Activated T-cell treated with anti-CD3 and anti-CD28 coated beads, Interleukin-2, amount 50 U/mL, for 4 hours (primary cell): ENCODE results near the gene SEPHS1. TPM values are rescaled to one million over a fixed set of nuclear protein-coding genes. Genes with fewer than 3 reads are reported as not detected.
"Not testable (repeated sequence)": the region's sequence is repeated elsewhere in the genome, so short reads cannot be mapped to it uniquely, and the experiment has no call there.

Experiments
- ATAC-seq, 2 donors: fragments of 200-7000 bp; cut with Tn5 transposase; one replicate each; pipeline ENCODE4 v1.10.0; 2021
- DNase-seq: peaks from one replicate; pipeline ENCODE4 v3.0.0-alpha.2; 2020
- H3K27me3 Mint-ChIP-seq: one replicate; pipeline ENCODE4 v1.8.0; 2021; ENCODE audit warnings: low read depth, mixed read lengths
- H3K36me3 Mint-ChIP-seq: one replicate; pipeline ENCODE4 v1.8.0; 2022; ENCODE audit warnings: mixed read lengths; ENCODE audit not compliant: insufficient read depth
- H3K4me1 Mint-ChIP-seq: one replicate; pipeline ENCODE4 v1.8.0; 2021; ENCODE audit warnings: low read depth, mixed read lengths
- H3K4me3 Mint-ChIP-seq: one replicate; pipeline ENCODE4 v1.8.0; 2021; ENCODE audit warnings: mild to moderate bottlenecking, moderate library complexity, mixed read lengths
- H3K9me3 Mint-ChIP-seq: one replicate; pipeline ENCODE4 v1.8.0; 2021; ENCODE audit warnings: mixed read lengths
- total RNA-seq, 3 donors: library from RNA; stranded (reverse); gene quantifications; one replicate each; pipeline ENCODE4 v1.2.1, GENCODE V29; 2021

The SEPHS1 gene
- total RNA-seq, 3 donors from 2014 or later = 43.4 to 56.2 (median 48.5) TPM

DNA sequence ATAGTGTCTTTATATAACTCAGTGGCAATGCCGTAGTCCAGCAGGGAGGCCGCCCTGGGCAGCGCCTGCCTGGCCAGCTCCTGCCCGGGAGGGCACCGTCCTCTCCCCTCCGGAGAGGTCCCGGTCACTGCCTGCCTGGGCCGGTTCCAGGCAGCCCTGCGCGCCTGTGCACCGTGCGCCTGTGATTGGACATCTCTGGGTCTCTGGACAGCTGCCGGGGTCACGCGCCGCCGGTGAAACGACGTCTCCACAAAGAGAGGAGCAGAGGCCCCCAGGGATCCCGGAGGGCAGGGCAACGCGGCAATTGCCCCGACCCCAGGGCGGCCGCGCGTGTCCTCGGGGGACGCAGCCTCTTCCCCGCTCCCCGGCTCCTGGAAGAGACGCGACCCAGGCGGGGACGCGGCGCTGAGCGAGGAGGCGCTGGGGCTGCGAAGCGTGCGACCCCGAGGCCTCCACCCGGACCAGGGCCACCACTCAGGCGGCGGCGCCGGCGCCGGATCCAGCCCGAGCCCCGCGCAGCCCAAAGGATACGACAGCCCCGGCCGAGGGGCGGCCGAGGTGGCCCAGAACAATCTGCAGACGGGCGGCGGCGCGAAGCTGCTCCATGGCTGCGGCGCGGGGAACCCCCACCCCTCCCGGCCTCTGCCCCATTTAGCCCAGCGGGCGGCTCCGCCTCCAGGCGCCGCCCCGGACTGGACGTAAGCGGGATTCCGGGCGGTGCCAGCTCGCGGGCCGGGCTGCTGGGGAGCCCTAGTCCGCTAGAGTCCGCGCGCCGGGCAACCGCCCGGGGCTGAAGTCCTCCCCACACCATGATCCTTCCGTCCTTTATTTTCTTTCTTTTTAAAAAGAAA lies 48.4 kb downstream of the SEPHS1 start, which contains the start of gene PHYH:
PHYH (minus strand) TSS at position 628 of the 851 bp plus-strand sequence; CDS start at position 606, 22 bp downstream.
- no peaks in the 10 kb centered on the region for H3K9me3 Mint-ChIP-seq
- H3K4me1 Mint-ChIP-seq = peaks cover 24% of the 10 kb centered on the region
- DNase-seq (peak; percentile 66), ATAC-seq (peak; percentile 76 to 78)
- no peaks in the 10 kb centered on the region for H3K36me3 Mint-ChIP-seq
- no peaks in the 10 kb centered on the region for H3K27me3 Mint-ChIP-seq
- peak within 1 kb of the TSS; percentile 81 for H3K4me3 Mint-ChIP-seq

DNA sequence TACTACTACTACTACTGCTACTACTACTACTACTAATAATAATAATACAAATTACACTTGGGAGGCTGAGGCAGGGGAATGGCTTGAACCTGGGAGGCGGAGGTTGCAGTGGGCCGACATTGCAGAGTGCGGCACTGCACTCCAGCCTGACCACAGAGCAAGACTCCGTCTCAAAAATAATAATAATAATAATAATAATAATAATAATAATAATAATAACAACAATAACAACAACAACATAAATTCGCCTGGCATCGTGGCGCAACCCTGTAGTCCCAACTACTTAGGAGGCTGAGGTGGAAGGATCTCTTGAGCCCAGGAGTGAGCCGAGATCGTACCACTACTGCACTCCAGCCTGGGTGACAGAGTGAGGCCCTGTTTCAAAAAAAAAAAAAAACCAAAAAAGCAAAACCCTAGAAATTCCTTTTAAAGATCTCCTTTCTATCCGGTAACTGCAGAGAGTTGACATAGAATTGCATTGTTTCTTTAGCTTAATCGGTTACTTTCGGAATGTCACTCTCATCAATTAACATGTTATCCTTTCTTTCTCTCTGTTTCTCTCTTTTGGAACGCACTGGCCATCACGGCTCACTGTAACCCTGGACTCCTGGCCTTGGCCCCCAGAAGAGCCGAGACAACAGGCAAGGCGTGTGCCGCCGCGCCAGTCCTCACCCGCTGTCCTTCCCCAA lies 49.2 kb downstream of the SEPHS1 start:
- Mint-ChIP-seq H3K9me3 (no peaks in the 10 kb centered on the region), H3K4me3 (peak overlapping the region; percentile 80), H3K36me3 (peaks cover 3% of the 10 kb centered on the region), H3K4me1 (peaks cover 24% of the 10 kb centered on the region), H3K27me3 (no peaks in the 10 kb centered on the region)
- ATAC-seq (no peak), DNase-seq (no peak)

DNA sequence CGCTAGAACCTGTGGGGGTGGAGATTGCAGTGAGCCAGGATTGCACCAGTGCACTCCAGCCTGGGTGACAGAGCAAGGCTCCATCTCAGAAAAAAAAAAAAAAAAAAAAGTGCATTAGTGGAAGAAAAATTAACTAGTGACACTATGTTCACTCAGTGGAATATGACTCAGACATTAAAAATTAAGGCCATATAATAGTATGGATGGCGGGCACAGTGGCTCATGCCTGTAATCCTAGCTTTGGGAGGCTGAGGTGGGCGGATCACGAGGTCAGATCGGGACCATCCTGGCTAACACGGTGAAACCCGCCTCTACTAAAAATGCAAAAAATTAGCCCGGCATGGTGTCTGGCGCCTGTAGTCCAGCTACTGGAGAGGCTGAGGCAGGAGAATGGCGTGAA lies 51.6 kb downstream of the SEPHS1 start:
- Mint-ChIP-seq H3K36me3 (peaks cover 15% of the 10 kb centered on the region), H3K4me1 (peaks cover 14% of the 10 kb centered on the region), H3K4me3 (no peak overlapping the region)

DNA sequence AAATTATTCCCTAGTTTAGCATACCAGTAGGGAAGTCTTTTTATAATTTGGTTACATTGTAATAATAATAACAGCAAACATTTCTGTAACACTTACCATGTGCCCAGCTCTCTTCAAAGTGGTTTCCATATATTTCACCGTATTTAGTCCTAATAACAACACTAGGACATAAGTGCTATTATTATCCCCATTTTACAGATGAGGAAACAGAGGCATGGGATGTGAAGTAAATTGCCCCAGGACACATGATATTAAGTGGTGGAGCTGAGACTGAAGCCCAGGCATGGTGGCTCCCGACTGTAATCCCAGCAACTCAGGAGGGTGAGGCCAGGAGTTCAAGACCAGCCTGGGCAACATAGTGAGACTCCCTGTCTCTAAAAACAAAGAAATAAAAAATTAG lies 53.3 kb downstream of the SEPHS1 start:
- H3K9me3 Mint-ChIP-seq = no peaks in the 10 kb centered on the region
- no peak overlapping the region for H3K4me3 Mint-ChIP-seq
- ATAC-seq (no peak), DNase-seq (no peak)
- H3K36me3 Mint-ChIP-seq = peaks cover 17% of the 10 kb centered on the region
- H3K27me3 Mint-ChIP-seq = no peaks in the 10 kb centered on the region
- peaks cover 5% of the 10 kb centered on the region for H3K4me1 Mint-ChIP-seq

More for the DNA sequence above, 51.6 kb downstream of the SEPHS1 start:
- Mint-ChIP-seq H3K27me3 (no peaks in the 10 kb centered on the region), H3K9me3 (no peaks in the 10 kb centered on the region)
- DNase-seq = no peak
- no peak for ATAC-seq

DNA sequence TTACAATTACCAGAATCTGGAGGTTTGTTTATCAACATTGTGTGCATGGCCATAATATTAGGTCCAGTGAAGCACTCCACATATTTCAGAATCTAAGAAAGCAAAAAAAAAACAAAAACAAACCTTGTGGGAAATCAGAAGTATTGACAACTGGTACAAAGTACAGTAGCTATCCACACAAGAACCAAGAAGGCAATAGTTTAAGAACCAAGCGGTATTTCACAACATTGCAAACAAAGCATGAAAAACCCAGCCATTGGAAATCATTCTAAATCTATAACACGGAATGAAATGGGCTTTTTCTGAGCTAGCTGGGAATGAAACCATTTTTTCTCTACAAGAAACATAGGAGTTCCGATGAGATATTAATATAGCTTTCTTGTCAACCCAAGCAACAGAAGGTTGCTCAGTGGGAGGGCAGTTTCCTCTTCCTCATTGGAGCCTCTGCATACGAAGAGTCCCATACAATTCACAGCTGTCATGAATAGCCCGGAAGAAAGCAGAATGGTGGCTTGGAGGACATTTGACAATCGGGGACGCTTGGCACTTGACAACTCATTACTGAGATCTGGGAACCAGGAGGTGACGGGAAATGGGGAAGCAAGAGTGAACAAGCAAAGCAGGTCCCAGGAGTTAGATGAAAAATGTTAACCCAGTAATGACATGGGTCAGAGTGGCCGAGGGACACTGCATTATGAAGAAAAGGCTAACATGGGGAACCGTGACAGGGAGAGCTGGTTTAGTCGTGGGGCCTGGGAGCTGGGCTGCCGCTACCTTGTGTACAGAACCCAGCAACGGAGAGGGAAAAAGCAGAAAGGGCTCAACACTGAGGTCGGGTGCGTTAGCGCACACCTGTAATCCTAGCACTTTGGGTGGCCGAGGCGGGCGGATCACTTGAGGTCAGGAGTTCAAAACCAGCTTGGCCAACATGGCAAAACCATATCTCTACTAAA lies 56.0 kb downstream of the SEPHS1 start:
- ATAC-seq (no peak), DNase-seq (no peak)
- peaks cover 6% of the 10 kb centered on the region for H3K4me1 Mint-ChIP-seq
- peaks cover 27% of the 10 kb centered on the region for H3K36me3 Mint-ChIP-seq
- H3K4me3 Mint-ChIP-seq = no peak overlapping the region
- H3K27me3 Mint-ChIP-seq = no peaks in the 10 kb centered on the region
- H3K9me3 Mint-ChIP-seq = no peaks in the 10 kb centered on the region

DNA sequence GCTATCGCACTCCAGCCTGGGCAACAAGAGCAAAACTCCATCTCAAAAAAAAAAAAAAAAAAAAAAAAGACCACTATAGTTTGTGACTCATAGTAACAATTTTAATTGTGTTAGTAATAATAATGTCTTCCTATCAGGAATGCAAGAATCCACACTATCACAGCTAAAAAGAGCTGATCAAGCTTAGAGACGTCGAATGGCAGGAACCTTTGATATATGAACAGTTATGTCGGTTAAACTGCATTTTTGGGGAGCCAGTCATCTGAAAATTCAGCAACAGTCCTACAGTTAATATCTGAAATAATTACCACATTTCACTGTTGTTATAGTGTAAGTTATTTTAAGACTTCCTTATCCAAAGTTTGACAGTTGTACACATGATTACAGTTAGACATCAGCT lies 57.0 kb downstream of the SEPHS1 start:
- Mint-ChIP-seq H3K4me1 (peaks cover 6% of the 10 kb centered on the region), H3K9me3 (no peaks in the 10 kb centered on the region), H3K27me3 (no peaks in the 10 kb centered on the region), H3K36me3 (peaks cover 27% of the 10 kb centered on the region), H3K4me3 (no peak overlapping the region)
- ATAC-seq = no peak
- DNase-seq = no peak

DNA sequence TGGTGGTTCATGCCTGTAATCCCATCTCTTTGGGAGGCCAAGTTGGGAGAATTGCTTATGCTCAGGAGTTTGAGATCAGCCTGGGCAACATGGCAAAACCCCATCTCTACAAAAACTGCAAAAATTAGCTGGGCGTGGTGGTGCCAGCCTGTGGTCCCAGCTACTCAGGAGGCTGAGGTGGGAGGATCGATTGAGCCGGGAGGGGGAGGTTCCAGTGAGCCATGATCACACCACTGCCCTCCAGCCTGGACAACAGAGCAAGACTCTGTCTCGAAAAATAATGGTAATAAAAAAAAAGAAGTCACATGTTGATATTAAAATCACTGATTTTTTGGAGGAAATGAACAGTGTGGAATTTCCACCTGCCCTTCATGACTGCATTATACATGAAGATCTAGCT lies 64.0 kb downstream of the SEPHS1 start:
- DNase-seq = no peak
- H3K9me3 Mint-ChIP-seq = no peaks in the 10 kb centered on the region
- H3K4me3 Mint-ChIP-seq = no peak overlapping the region
- ATAC-seq = no peak
- no peaks in the 10 kb centered on the region for H3K27me3 Mint-ChIP-seq
- peaks cover 20% of the 10 kb centered on the region for H3K36me3 Mint-ChIP-seq
- peaks cover 6% of the 10 kb centered on the region for H3K4me1 Mint-ChIP-seq

DNA sequence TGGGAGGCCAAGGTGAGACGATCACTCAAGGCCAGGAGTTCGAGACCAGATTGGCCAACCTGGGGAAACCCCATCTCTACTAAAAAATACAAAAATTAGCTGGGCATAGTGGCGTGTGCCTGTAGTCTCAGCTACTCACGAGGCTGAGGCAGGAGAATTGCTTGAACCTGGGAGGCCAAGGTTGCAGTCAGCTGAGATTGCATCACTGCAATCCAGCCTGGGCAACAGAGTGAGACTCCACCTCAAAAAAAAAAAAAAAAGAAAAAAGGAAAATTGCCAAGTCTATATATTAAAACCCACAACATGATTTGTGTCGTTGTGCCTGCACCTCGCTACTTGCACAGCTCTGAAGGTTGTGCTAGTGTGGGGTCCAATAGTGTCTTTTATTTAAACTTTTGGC lies 65.7 kb downstream of the SEPHS1 start:
- not testable (repeated sequence) for H3K27me3 Mint-ChIP-seq, H3K4me1 Mint-ChIP-seq, H3K4me3 Mint-ChIP-seq, H3K9me3 Mint-ChIP-seq, ATAC-seq, DNase-seq
- H3K36me3 Mint-ChIP-seq = peaks cover 14% of the 10 kb centered on the region

DNA sequence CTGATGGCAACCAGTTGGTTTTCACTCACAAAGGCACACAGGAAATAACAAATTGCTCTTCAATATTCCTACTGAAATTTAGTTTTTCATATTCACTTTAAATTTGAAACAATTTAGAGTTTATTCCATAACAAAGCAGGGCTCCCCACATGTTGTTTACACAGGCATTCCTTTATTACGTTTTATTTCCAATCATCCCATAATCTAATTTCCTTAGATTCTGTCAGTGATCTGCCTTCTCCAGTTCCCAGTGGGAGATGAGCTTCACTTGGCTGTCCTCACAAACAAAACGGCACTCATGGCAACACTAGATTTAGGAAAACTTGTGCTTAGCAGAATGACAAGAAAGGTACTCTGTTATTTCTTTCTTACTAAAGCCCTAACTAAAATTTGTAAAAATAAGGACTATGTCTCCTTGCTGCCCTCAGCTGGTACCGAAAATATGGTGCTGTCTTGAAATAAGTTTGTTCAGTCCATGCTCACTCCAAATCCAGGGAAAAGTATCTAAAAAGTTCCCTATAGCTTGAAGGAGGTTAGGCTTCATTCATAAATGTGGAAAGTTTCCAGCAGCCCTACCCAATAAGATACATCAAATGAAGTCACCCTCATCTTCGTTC lies 71.2 kb downstream of the SEPHS1 start:
- DNase-seq = no peak
- Mint-ChIP-seq H3K4me1 (no peaks in the 10 kb centered on the region), H3K9me3 (no peaks in the 10 kb centered on the region), H3K4me3 (no peak overlapping the region), H3K36me3 (peaks cover 12% of the 10 kb centered on the region), H3K27me3 (no peaks in the 10 kb centered on the region)
- no peak for ATAC-seq

DNA sequence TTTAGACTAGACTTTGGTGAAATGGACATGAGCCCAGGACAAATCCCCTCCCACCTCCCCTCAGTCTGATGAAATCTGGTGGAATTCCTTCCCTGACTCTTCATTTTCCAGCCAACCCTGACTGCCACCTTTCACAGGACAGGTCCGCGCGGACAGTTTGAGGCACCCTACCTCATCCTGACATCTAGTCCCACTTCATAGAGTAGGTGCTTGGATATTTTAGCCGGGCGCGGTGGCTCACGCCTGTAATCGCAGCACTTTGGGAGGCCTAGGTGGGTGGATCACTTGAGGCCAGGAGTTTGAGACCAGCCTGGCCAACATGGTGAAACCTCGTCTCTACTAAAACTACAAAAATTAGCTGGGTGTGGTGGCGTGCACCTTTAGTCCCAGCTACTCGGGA lies 71.9 kb downstream of the SEPHS1 start:
- ATAC-seq, DNase-seq, H3K27me3 Mint-ChIP-seq, H3K9me3 Mint-ChIP-seq, H3K4me3 Mint-ChIP-seq, H3K4me1 Mint-ChIP-seq: not testable (repeated sequence)
- peaks cover 12% of the 10 kb centered on the region for H3K36me3 Mint-ChIP-seq

DNA sequence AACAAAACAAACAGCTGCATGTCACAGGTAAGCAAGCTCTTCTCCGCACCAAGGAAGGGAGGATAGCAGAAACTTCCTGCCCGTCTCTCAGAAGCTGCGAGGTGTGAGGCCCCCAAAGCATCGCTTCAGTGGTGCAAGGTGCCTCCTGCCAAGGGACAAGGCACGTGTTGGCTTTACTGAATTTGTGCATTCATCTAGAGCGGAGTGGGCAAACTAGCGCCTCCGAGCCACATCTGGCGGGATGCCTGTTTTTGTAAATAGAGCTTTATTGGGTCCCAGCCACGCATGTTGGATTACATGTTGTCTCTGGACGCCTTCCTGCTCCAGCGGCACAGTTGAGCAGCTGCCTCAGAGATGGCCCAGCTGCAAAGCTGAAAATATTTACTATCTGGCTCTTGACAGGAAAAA lies 75.9 kb downstream of the SEPHS1 start:
- Mint-ChIP-seq H3K36me3 (no peaks in the 10 kb centered on the region), H3K4me1 (peaks cover 2% of the 10 kb centered on the region), H3K4me3 (no peak overlapping the region), H3K9me3 (no peaks in the 10 kb centered on the region), H3K27me3 (peaks cover 1% of the 10 kb centered on the region)
- DNase-seq (no peak), ATAC-seq (no peak)

DNA sequence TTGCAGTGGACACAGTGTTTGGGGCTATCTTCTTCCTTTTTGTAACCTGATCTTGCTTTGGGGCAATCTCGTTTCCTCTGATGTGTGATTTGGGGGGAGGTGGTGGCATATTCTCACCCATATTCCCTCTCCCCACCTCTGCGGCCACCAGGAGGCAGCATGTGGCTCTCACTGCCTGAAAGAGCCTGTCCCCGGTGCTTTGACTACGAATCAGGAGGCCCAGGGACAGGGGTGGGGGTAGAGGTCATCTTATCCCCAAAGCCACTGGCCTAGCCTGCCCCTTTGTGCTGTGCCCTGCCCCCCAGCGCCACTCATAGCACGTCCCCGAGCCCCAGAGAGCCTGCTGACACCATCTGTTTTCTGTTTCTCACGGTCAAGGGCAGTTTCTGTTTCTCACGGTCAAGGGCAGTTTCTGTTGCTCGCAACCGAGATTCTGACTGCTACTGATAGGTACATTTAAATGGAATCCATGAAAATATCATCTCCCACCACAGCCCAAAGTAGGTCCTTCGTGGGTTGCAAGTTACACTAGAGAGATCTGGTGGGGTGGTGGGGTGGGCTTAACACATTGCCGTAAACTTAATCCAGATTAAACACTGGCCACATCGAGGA lies 76.4 kb downstream of the SEPHS1 start:
- no peaks in the 10 kb centered on the region for H3K36me3 Mint-ChIP-seq
- no peaks in the 10 kb centered on the region for H3K9me3 Mint-ChIP-seq
- no peak overlapping the region for H3K4me3 Mint-ChIP-seq
- H3K27me3 Mint-ChIP-seq = peaks cover 2% of the 10 kb centered on the region
- DNase-seq (peak; percentile 44), ATAC-seq (peak; percentile 46 to 51)
- peaks cover 2% of the 10 kb centered on the region for H3K4me1 Mint-ChIP-seq

DNA sequence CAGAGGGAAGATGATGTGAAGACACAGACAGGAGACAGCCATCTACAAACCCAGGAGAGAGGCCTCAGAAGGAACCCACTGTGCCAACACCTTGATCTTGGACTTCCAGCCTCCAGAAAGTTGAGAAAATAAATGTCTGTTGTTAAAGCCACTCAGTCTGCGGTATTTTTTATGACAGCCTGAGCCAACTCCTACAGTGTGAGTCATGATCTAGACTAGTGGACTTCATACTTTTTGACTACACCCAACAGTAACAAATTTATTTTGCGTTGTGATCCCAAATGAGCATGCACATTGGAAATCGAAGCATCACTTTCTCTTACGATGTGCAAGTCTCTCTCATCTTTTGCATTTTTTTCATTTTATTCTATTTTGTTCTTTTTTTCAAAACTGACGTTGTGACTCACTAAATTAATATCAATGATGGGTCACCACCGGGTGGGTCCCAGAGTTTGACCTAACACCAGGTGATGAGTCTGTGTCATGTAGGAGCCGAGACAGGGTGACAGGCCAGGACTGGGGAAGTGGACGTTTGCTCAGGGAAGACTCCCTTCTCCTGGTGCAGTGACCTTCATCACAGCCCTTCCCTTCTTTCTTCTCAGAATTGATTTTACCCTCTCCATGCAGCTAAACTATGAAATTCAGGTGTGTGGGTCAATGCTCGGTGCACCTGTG lies 77.1 kb downstream of the SEPHS1 start:
- Mint-ChIP-seq H3K4me1 (peaks cover 2% of the 10 kb centered on the region), H3K9me3 (no peaks in the 10 kb centered on the region), H3K4me3 (no peak overlapping the region), H3K36me3 (no peaks in the 10 kb centered on the region), H3K27me3 (peaks cover 3% of the 10 kb centered on the region)
- no peak for DNase-seq
- ATAC-seq = no peak
